HG02610 (cell line): ENCODE results near the gene ME3.

Source experiments
- ATAC-seq: cut with Tn5 transposase; IDR thresholded peaks from one replicate; pipeline ENCODE4 v1.9.1; 2021; ENCODE audit warnings: mild to moderate bottlenecking, moderate library complexity; ENCODE audit not compliant: unreplicated experiment

Gene ME3

DNA sequence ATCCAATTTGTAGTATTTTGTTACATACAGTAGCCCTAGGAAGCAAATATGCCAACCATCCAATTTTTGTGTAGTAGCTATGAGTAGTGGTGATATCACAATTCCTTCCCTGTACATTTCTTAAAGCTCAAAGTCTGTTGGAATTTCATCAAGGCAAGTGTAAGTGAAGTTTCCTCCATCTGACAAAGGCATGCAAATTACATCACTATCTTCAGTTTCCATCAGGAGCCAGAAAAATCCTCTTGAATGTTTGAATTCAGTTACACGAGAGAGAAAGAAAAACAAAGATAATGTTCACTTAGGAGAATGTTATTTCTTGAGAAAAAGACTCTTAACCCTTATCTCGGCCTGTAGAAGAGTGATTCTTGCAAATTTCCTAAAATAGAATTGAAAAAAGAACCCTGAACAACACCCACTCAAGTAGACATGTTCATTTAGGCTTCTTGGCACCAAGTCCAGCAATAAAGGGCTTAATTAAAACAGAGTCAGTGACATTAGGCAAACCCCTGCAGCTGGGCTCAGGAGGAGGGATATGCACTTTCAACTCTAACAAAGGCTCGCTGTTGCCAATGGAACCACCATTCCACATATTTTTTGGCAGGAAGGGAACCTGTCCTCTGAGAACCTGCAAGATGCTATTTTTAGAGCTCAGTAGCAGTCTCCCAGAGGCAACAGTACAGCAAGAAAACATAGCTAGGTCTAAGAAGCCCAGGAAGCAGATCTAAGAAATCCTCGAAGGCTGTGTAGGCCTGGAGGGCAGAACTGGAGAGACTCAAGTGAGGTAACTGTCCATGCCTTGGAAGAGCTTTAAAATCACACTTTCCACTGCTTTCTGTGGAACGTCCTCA is 153.1 kb downstream of the ME3 start:
- no peak for ATAC-seq

GRCh38 chr11:86518211-86518610 is 154.2 kb downstream of the ME3 start:
- no peak for ATAC-seq

DNA sequence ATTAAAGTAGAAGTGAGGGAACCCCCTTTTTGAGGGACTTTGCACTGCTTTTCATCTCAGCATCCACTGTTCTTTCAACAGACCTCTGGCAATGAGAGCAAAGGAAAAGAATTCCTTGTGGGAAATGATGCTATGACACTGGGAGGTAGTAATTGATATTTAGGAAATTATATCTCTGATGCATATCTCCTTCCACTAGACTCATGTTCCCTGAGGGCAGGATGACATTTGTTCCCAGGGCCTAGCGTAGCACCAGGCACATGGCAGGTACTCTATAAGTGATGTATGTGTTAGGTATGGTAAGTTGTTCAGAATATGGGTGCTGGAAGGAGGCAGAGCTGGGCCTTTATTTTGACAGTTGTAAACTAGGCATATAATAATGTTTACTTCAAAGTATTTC is 154.9 kb downstream of the ME3 start:
- ATAC-seq, result no peak

DNA sequence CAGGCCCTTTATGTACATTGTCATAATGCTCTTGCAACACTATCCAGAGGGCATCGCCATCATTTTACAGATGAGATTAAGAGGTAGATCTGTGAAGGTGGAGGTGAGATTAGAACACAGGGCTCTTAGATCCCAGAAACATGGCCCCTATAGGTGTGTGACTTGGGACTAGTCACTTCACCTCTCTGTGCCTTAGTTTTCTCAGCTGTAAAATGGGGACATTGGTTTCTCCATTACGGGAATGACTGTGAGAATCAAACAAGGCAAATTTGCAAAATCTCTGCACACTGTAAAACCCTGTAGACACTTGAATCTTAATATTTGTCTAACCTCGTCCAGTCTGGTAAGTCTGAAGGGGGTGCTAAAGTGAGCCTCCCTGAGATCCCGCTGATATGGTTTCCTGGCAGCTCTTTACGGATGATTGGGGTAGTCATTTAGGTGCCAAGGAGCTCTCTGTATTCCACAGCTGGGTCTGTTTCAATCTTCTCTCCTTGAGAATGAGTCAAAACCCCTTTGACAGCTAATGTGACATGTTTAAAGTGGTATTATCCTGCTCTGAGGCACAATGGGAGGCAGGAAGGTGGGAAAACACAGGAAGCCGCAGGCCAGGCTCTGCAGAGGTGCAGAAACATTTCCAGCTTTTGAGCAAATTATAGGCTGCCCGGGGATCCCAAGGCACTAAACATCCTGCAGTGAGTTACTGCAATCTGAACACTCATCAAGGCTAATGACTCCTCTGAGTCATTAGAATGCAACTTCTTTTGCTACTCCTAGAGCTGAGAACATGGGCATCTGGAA is 156.9 kb downstream of the ME3 start:
- ATAC-seq, result no peak

DNA sequence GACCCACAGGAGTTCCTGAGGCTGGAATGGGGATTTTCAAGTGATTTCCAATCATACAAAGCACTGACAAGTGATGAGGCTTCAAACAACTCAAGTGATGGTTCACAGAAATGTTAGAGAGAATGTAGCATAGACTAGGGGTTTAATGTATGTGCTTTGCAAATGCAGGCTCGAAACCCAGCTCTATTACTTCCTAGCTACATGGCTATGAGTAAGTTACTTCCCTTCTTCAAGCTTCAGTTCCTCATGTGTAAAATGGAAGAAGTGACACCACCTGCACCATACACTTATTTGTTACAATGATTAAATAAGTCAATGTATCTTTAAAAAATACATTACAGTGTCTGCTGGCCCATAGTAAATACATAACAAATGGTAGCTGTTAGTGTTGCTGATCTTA is 158.0 kb downstream of the ME3 start:
- ATAC-seq, result no peak

GRCh38 chr11:86513746-86514373 is 158.6 kb downstream of the ME3 start:
- ATAC-seq, result no peak

GRCh38 chr11:86513138-86513537 is 159.3 kb downstream of the ME3 start:
- ATAC-seq, result no peak

DNA sequence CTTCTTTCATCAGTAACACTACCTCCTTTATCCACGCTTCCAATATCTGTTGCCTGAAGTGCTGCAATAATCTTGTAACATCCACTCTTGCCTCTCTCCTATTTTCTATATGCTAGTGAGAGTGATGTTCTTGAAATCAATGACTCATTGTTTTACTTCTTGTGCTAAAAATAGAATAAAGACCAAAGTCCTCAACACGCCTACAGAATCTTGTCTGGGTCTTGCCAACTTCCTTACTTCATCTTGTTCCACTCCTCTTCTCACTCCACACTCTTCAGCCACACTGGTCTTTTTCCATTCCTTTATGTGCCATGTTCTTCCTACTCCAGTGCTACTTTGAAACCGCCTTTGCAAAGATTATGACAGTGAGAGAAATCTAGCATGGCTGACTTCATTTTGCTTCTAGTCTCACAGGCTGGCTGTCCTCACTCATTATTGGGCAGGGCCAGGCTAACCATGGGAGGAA is 161.3 kb downstream of the ME3 start:
- ATAC-seq, result peak; percentile 51

- no peak for ATAC-seq
These were observed 161.7 kb downstream of the ME3 start for GRCh38 chr11:86510674-86511073.

GRCh38 chr11:86510097-86510496 is 162.3 kb downstream of the ME3 start:
- no peak for ATAC-seq

- ATAC-seq, result no peak
These were observed 162.8 kb downstream of the ME3 start for GRCh38 chr11:86509588-86509974.

DNA sequence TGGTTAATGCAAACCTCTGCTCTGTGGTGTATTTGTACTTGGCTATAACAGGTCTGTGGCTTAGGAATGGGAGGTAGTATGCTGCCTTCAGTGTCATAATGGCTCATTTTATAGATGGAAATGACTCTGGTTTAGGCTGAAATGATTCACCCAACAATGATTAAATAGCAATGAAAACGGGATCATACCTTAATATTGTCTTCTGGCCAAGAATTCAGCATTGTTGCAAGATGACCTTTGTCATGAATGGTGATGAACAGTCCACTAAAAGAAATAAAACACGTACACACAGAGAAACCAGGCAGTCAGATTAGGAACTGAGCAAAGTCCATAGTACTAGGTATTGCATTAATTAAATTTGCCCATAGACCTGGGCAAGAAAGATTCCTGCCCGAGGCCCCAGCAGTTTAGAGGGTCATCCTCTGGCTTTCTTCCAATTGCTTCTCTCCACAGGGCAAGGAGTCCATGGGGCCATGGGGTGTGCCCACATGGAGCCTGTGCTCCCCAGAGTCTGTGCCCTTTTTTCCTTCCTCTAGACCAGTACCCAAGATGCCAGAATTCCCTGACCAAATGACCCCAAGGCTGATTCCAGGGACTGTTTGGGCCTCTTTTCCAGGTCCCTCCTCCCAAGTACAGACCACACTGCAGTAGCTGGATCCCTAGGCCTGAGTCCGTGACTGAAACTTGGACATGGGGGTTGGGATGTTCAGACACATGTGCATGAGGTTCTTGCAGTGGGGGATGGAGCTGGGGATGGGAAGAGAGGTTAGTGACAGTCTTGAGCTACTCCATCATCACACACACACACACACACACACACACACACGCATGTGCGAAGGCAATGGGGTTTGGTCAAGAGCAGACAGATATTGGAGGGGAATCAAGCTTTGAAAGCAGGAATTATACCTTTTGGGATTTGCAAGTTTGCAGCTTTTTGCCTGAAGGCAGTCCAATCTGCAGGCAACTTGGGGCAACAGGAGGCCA is 163.5 kb downstream of the ME3 start:
- ATAC-seq, result no peak

- ATAC-seq, result no peak
These were observed 165.1 kb downstream of the ME3 start for GRCh38 chr11:86507249-86507845.

GRCh38 chr11:86506235-86506634 is 166.2 kb downstream of the ME3 start:
- ATAC-seq, result no peak

- ATAC-seq, result no peak
These were observed 169.3 kb downstream of the ME3 start for GRCh38 chr11:86503131-86503530.

DNA sequence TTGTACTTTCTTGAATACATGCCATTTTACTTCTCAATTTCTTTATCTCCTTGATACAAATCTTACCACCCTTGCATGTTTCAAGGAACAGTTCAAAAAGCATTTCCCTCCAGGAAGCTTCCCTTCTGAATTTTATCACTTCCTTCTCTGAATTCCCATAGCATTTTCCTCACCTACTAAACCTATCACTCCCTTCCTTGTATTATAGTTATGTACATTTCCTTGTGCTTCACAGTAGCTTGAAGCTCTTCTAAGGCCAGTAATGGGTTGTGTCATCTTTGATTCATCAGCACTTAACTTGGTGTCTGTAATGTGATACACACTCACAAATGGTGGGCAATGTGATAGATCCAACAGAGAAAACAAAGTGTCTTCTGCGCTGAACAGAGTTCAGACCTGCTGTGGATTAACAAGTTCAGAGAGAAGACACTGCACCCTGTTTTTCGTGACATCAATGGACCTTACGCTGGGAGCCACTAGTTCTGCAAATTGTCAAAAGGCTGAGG is 170.2 kb downstream of the ME3 start:
- no peak for ATAC-seq

DNA sequence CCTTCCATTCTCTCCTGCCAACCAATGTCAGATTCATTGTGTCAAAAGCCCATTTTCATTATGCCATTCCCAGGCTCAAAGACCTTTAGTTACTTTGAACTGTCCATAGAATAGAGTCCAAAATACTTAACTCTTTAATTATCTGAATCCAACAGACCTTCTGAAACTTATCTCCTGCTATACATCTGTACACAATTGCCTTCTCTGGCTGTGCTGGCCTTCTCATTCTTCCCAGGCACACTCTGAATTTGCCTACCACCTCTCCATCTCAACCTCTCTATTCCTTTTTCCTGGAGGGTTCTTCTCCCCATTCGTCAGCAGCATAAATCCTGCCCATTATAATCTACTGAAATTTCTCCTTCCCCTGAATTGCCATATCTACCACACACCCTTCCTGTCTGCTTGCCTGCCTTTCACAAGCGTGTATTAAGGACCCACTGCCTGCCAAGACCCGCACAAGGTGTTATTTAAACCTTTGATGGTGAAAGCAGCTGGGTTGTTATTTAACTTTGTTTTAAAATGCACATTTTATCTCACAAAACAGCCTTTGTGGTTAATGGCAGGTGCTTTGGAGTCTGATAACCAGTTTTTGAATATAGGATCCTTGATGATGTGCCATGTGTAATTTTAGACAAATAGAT is 171.8 kb downstream of the ME3 start:
- no peak for ATAC-seq

DNA sequence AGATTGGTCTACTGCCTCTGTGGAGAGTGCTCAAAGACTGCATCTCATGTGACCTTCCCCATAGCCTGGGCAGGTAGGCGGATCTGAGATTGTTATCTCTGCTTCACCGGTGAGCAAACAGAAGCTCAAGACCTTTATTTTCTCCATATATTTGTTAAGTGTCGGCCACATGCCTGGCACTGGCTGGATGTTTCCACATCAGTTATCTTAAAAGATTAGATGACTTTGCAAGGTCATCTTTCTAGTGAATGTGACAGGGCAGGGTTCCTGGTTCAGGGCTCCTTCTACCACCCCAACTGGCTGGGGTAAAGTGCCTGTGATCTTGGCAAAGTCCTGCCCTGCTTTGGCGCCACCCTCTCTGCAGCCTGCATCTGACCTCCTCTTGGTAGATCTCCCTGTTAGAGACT is 172.7 kb downstream of the ME3 start:
- no peak for ATAC-seq

DNA sequence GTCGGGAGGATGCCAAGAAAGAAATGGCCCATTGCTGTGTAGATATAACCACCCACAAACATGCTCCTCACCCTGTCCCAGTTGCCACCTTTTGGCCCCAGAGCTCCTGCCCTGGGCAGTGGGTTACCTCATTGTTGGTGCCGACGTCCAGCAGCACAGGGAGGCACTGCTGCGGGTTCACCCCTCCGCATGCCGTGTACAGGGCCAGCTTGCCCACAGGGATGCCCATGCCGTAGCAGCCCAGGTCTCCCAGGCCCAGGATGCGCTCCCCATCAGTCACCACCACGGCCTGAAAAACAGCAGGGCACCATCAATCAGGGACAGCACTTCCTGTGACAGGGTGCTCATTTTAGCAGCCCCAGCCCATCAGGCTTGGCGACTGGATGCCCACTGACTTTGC is 174.6 kb downstream of the ME3 start:
- no peak for ATAC-seq
